PC-3 (cell line): ENCODE data around the gene ARHGAP24. TPM values are rescaled to one million over a fixed set of nuclear protein-coding genes. Genes with fewer than 3 reads are reported as not detected.
A peak's percentile ranks its signal among the peaks of the same experiment; 100 is the strongest.

Experiments
- ATAC-seq: fragments of 200-7000 bp; cut with Tn5 transposase; 2 replicates; pipeline ENCODE4 v1.9.1; 2020; ENCODE audit warnings: mild to moderate bottlenecking, moderate library complexity
- BruUV-seq: library from RNA; stranded (reverse); fragments of 400-500 nt; replicated peaks from 2 replicates; lab custom pipeline; 2021; lab: Mats Ljungman, UMichigan
- CTCF ChIA-PET: fragments of 300-600 bp; sonication (Branson Sonifier 250); formaldehyde crosslinking; loops from one replicate; lab custom pipeline; 2022; ENCODE audit warnings: antibody characterized with exemption; lab: Charles Lee
- POLR2A ChIA-PET: fragments of 300-600 bp; sonication (Branson Sonifier 250); formaldehyde crosslinking; loops from one replicate; lab custom pipeline; 2022; ENCODE audit warnings: antibody characterized with exemption; ENCODE audit not compliant: unreplicated experiment; lab: Charles Lee
- DNase-seq: peaks from one replicate; pipeline ENCODE4 v3.0.0-alpha.2; 2015
- H2AFZ ChIP-seq: fragments of 300-600 bp; sonication (generic); 2 replicates; pipeline ENCODE4 v1.6.0; 2016; ENCODE audit warnings: antibody characterized with exemption, low read length
- H3F3A ChIP-seq: fragments of 300-600 bp; sonication (generic); one replicate; pipeline ENCODE4 v1.6.0; 2017; ENCODE audit warnings: antibody characterized with exemption, low read length, control low read depth, mild to moderate bottlenecking; ENCODE audit not compliant: unreplicated experiment
- H3K27ac ChIP-seq: fragments of 300-600 bp; sonication (generic); 2 replicates; pipeline ENCODE4 v1.5.1; 2016; ENCODE audit warnings: mild to moderate bottlenecking, low read length
- H3K27me3 ChIP-seq: fragments of 300-600 bp; sonication (generic); 2 replicates; pipeline ENCODE4 v1.6.1; 2016; ENCODE audit warnings: low read length, mixed read lengths
- H3K36me3 ChIP-seq: fragments of 300-600 bp; sonication (generic); 2 replicates; pipeline ENCODE4 v1.6.1; 2016; ENCODE audit warnings: low read depth, mixed run types, low read length, mixed read lengths
- H3K4me1 ChIP-seq: fragments of 300-600 bp; sonication (generic); 2 replicates; pipeline ENCODE4 v1.5.1; 2016; ENCODE audit warnings: low read length; ENCODE audit not compliant: insufficient read depth
- H3K4me2 ChIP-seq: fragments of 300-600 bp; sonication (generic); 2 replicates; pipeline ENCODE4 v1.6.0; 2016; ENCODE audit warnings: low read length
- H3K4me3 ChIP-seq: fragments of 300-600 bp; sonication (generic); 2 replicates; pipeline ENCODE4 v1.5.1; 2016; ENCODE audit warnings: mild to moderate bottlenecking, low read length, mixed read lengths
- H3K79me2 ChIP-seq: fragments of 300-600 bp; sonication (generic); 2 replicates; pipeline ENCODE4 v1.6.1; 2017; ENCODE audit warnings: low read length, mixed read lengths
- H3K9ac ChIP-seq: fragments of 300-600 bp; sonication (generic); 2 replicates; pipeline ENCODE4 v1.6.0; 2016; ENCODE audit warnings: mild to moderate bottlenecking, low read length
- H3K9me2 ChIP-seq: fragments of 300-600 bp; sonication (generic); replicated peaks from 2 replicates; pipeline ENCODE4 v1.6.1; 2016; ENCODE audit warnings: mixed run types, low read length, mixed read lengths
- H3K9me3 ChIP-seq: fragments of 300-600 bp; sonication (generic); 2 replicates; pipeline ENCODE4 v1.6.1; 2016; ENCODE audit warnings: low read length, mixed read lengths
- H4K20me1 ChIP-seq: fragments of 300-600 bp; sonication (generic); 2 replicates; pipeline ENCODE4 v1.6.1; 2016; ENCODE audit warnings: low read length, mixed read lengths
- EZH2 ChIP-seq: fragments of 300-600 bp; sonication (generic); IDR thresholded peaks from one replicate; pipeline ENCODE4 v1.6.1; 2017; ENCODE audit warnings: antibody characterized with exemption, mild to moderate bottlenecking, low read length; ENCODE audit not compliant: unreplicated experiment
- EZH2phosphoT487 ChIP-seq: fragments of 300-600 bp; sonication (generic); IDR thresholded peaks from 2 replicates; pipeline ENCODE4 v1.6.1; 2018; ENCODE audit warnings: mild to moderate bottlenecking, antibody characterized with exemption, low read length, borderline replicate concordance
- intact Hi-C: fragments of 100-400 bp; cut with micrococcal nuclease; formaldehyde crosslinking; loops from 2 replicates; pipeline ENCODE4 v1.9.0; 2023
- total RNA-seq: library from RNA; depleted of rRNA; stranded (reverse); fragments of >200 nt; gene quantifications from 2 replicates; pipeline ENCODE4 v1.2.3, GENCODE V29; 2014
- TF ChIP-seq, protein P1 (sequence below): fragments of 300-600 bp; sonication (generic); conservative IDR thresholded peaks from 2 replicates; pipeline ENCODE4 v1.5.1; 2017; ENCODE audit warnings: antibody characterized with exemption, low read depth, mild to moderate bottlenecking, low read length

The ARHGAP24 gene
- total RNA-seq, 1 experiment from 2014 or later = 7.4 TPM

DNA sequence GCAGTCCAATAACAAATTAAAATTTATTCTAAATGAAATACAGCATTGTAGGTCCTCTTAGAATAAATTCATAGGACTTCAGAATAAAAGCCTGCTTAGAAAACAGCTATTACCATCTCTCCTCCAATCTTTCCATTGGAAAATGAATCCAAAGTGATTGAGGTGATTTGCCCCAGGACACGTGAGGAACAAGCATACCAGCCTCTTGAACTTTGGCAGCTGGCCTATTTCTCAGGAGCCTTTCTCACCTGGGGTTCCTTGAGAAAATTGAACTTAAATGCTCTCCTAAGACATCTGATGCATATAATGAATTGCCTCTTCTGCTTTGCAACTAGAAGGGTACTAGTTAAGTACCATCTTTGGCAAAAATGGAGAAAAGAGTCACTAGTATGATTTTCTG is 13.5 kb downstream of the ARHGAP24 start:
- Histone ChIP-seq H3K9ac (no peak overlapping the region), H3K36me3 (no peaks in the 10 kb centered on the region), H3K9me3 (no peaks in the 10 kb centered on the region), H3K79me2 (no peaks in the 10 kb centered on the region), H4K20me1 (no peaks in the 10 kb centered on the region), H3K27ac (no peak overlapping the region), H2AFZ (no peak overlapping the region), H3K4me1 (peaks cover 9% of the 10 kb centered on the region), H3K4me2 (no peak overlapping the region), H3K27me3 (no peaks in the 10 kb centered on the region), H3K4me3 (no peak overlapping the region), H3F3A (no peaks in the 10 kb centered on the region), H3K9me2 (no peaks in the 10 kb centered on the region)
- BruUV-seq = no TSS peak
- ChIA-PET CTCF (no interaction called here), POLR2A (interaction anchor here (0.9 kb wide), 1 partner anchor 13 kb away, joined by 4 read pairs; no protein-coding TSS in a partner anchor)
- intact Hi-C loops = no loop called here
- ATAC-seq = no peak
- DNase-seq = no peak
- TF ChIP-seq EZH2 = no peak
- TF ChIP-seq EZH2phosphoT487 = no peak
- TF ChIP-seq, protein P1, sequence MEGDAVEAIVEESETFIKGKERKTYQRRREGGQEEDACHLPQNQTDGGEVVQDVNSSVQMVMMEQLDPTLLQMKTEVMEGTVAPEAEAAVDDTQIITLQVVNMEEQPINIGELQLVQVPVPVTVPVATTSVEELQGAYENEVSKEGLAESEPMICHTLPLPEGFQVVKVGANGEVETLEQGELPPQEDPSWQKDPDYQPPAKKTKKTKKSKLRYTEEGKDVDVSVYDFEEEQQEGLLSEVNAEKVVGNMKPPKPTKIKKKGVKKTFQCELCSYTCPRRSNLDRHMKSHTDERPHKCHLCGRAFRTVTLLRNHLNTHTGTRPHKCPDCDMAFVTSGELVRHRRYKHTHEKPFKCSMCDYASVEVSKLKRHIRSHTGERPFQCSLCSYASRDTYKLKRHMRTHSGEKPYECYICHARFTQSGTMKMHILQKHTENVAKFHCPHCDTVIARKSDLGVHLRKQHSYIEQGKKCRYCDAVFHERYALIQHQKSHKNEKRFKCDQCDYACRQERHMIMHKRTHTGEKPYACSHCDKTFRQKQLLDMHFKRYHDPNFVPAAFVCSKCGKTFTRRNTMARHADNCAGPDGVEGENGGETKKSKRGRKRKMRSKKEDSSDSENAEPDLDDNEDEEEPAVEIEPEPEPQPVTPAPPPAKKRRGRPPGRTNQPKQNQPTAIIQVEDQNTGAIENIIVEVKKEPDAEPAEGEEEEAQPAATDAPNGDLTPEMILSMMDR = no peak

DNA sequence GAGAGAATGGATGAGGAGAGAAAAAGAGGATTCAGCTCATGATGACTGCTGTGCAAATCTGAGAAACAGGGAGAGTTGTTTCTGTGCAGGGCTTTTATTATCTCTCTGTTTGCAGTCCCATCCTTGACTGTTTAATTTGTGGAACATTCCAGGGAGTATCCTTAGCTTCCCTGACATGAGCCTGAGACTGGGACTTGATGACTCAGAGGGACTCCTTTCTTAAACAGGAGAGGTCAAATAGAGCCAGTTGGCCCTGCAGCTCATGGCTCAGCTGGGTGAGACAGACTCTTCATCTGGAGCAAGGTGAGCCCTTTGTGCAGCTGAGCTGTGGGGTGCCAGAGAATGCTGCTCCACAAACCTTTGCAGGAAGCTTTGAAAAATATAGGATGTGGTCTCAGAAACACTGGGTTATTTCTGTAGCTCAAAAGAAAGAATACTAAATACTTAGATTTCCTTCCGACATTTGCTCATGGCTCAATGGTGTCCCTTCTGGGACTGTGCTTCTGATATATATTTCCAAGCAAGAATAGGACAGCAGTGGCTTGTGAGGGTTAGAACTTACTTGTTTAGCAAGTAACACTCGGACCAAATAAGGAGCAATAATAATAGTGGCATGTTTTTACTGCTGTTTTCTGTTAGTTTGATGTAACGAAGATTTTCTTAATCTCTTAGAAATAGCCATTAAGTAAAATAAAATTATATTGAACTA is 14.5 kb downstream of the ARHGAP24 start:
- H3K9ac ChIP-seq = no peak overlapping the region
- no peaks in the 10 kb centered on the region for H3F3A ChIP-seq
- ChIA-PET CTCF (interaction anchor here (0.8 kb wide), 1 partner anchor 307 kb away, joined by 3 read pairs; no protein-coding TSS in a partner anchor), POLR2A (interaction anchor here (0.9 kb wide), 1 partner anchor 14 kb away, joined by 4 read pairs; no protein-coding TSS in a partner anchor)
- DNase-seq (peak; percentile 48), ATAC-seq (peak; percentile 92)
- no peaks in the 10 kb centered on the region for H4K20me1 ChIP-seq
- peaks cover 9% of the 10 kb centered on the region for H3K4me1 ChIP-seq
- no peaks in the 10 kb centered on the region for H3K9me3 ChIP-seq
- H2AFZ ChIP-seq = no peak overlapping the region
- no peak overlapping the region for H3K4me3 ChIP-seq
- no TSS peak for BruUV-seq
- no peaks in the 10 kb centered on the region for H3K27me3 ChIP-seq
- no peaks in the 10 kb centered on the region for H3K79me2 ChIP-seq
- H3K4me2 ChIP-seq = no peak overlapping the region
- H3K36me3 ChIP-seq = no peaks in the 10 kb centered on the region
- intact Hi-C loops = no loop called here
- H3K9me2 ChIP-seq = no peaks in the 10 kb centered on the region
- no peak overlapping the region for H3K27ac ChIP-seq
- TF ChIP-seq EZH2 = no peak
- no peak for TF ChIP-seq EZH2phosphoT487
- TF ChIP-seq, protein P1 = no peak

DNA sequence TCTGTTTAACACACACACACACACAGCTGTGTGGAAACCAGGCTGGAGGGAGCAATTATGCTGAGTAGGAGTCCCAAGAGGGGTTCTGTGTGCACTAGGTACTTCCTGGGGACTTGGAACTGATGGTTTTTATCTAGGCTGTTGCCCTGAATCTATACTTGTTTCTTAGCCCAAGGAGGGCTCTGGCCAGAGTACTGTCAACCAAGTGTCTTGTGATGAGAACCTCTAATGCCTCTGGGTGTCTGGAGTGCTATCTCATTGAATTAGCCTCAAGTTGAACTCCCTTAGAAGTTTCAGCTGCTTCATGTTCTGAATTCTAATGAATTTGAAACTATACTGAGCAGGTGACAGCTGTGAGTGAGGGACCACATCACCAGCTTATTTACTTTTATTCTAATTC is 16.6 kb downstream of the ARHGAP24 start:
- DNase-seq (no peak), ATAC-seq (no peak)
- Histone ChIP-seq H3F3A (no peaks in the 10 kb centered on the region), H3K79me2 (no peaks in the 10 kb centered on the region), H4K20me1 (no peaks in the 10 kb centered on the region), H3K4me2 (no peak overlapping the region), H2AFZ (no peak overlapping the region), H3K27me3 (no peaks in the 10 kb centered on the region), H3K4me3 (no peak overlapping the region), H3K36me3 (no peaks in the 10 kb centered on the region), H3K4me1 (peaks cover 19% of the 10 kb centered on the region), H3K9me3 (no peaks in the 10 kb centered on the region), H3K27ac (no peak overlapping the region), H3K9ac (no peak overlapping the region), H3K9me2 (no peaks in the 10 kb centered on the region)
- no TSS peak for BruUV-seq
- POLR2A ChIA-PET = no interaction called here
- CTCF ChIA-PET = no interaction called here
- no peak for TF ChIP-seq EZH2phosphoT487
- no peak for TF ChIP-seq EZH2
- TF ChIP-seq, protein P1 = no peak
- intact Hi-C loops = no loop called here
